IPS-11a (cell line): ENCODE measurements around the gene COL8A2.

Source experiments
- H3K4me3 ChIP-seq: one replicate; pipeline ENCODE4 v1.5.1; 2013; ENCODE audit warnings: low read depth, low read length, control low read depth

COL8A2 gene

GRCh38 chr1:36157973-36158826 is 33.2 kb upstream of the COL8A2 start:
- no peak overlapping the region for H3K4me3 ChIP-seq

DNA sequence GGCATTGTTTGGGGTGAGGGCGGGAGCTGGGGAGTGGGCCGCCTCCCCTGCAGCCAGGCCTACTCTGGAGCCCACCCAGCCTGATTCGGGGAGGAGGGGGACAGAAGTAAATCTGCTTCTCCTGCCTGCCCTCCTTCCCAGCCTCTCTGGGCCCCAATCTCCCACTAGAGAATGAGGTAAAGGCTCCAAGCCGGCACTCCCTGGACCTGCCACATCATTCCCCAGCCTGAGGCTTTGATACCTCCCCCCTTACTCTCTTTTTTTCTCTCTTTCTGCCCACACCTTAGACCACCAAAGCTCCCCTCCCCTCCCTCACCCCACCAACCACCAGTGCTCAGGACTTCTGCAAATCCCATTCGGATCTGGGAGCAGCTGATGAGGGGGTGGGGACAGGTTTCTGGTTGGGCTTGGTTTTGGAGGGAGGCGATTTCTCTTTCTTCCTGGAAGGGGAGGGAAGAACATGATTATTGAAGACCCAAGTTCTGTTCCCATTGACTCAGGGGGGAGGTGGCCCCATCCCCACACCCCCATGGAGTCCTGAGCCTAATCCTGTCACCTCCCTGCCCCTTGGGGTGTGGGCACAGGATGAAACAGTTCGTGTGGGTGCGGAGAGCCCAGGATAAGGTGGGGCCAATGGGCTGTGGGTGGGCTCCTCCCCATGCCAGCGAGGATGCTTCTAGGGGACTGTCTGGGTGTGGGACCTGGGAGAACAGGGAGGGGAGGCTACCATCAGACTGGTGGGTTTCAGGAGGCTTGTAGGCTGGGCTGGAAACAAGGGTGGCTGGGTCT is 32.3 kb upstream of the COL8A2 start:
- peak overlapping the region; percentile 68 for H3K4me3 ChIP-seq

- H3K4me3 ChIP-seq = peak overlapping the region; percentile 68
Measured at GRCh38 chr1:36156329-36157114, 31.5 kb upstream of the COL8A2 start.

- peak within 1 kb of the TSS; percentile 68 for H3K4me3 ChIP-seq
Measured at GRCh38 chr1:36155408-36156328, 30.6 kb upstream of the COL8A2 start, which contains the start of gene MAP7D1. MAP7D1 (plus strand) TSS chr1:36156160; CDS start chr1:36156418, 258 bp downstream.

DNA sequence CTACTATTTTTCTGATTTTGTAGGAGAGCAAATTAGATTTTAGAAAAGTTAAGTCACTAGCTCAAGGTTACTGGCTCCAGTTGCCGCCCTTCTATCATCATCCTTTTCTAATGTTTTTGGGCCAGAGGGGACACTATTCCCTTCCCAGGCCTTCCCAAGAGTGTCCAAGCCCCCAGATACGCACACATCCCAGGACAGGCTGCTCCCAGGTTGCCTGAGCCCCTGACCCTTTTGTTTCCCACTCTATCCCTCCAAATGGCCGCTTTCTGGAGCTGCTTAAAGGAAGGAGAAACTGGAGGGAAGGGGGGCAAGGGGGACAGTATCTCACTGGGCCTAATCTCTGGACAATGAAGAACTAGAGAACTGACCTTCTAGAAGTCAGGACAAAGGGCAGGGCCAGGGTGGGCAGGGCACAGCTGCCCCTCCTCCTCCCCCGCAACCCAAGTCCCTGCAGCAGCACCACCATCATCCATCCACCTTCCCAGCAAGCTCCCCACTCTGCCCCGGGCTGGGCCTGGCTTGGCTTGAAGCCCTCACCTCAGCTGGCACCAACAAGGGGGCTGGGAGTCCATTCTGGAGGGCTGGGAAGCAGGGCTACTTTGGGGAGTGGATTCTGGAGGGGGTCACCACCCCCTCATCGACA is 29.9 kb upstream of the COL8A2 start:
- peak overlapping the region; percentile 54 for H3K4me3 ChIP-seq

DNA sequence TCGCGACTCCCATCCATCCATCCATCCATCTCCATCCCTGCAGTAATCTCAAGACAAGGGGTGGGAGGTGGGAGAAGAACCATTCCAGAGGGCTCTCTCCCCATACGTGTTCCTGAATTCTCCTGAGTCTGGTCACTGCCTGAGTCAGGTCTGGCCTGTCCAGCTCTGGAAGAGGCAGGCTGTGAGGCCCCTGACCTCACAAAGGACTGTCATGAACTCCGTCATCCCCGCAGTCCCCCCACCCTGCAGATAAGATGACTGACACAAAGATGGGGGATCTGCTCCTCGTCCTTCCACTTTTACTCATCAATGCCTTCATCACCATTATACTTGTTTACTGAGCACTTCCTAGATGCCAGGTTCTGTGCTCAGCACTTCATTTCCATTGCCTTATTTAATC is 29.3 kb upstream of the COL8A2 start:
- no peak overlapping the region for H3K4me3 ChIP-seq

DNA sequence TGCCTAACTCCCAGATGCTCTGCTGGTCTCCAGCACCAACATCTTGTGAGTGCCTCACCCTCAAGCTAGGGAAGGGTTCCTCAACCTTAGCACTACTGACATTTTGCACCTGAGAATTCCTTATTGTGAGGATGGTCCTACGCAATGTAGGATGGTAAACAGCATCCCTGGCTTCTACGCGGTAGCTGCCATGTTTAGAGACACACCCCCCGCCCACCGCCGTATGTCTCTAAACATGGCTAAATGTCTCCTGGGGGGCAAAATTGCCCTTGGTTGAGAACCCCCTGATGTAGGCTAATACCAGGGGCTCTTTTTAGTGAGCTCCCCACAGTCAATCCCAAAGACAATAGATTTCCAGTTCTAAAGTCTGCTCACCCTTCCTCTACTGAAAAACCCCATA is 28.5 kb upstream of the COL8A2 start:
- H3K4me3 ChIP-seq = no peak overlapping the region

DNA sequence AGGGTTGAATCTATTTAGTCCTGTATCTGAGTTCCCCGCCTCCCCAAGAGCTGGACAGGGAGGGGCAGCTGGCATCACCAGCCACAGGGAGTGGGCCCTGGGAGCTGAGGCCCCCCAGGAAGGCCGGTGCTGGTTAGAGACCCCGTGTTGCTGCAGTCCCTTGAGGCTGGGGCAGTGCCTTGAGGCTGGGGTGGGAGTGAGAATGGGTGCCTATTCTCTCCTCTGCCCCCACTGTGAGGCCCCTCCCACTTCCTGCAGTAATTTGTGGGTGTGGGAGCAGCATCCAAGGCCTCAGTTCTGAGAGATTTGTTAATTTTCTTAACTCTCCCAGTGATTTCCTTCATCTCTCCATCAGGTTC is 26.8 kb upstream of the COL8A2 start:
- H3K4me3 ChIP-seq = no peak overlapping the region

- no peak overlapping the region for H3K4me3 ChIP-seq
Measured at GRCh38 chr1:36151134-36151844, 26.3 kb upstream of the COL8A2 start.

GRCh38 chr1:36150296-36151133 is 25.5 kb upstream of the COL8A2 start:
- H3K4me3 ChIP-seq = no peak overlapping the region

GRCh38 chr1:36149973-36150295 is 24.9 kb upstream of the COL8A2 start:
- peak overlapping the region; percentile 33 for H3K4me3 ChIP-seq

GRCh38 chr1:36149237-36149972 is 24.4 kb upstream of the COL8A2 start, which contains the start of gene TRAPPC3:
TRAPPC3 (minus strand) TSS chr1:36149486; CDS start chr1:36149378, 108 bp downstream.
- peak within 1 kb of the TSS; percentile 79 for H3K4me3 ChIP-seq

GRCh38 chr1:36148821-36149236 is 23.8 kb upstream of the COL8A2 start:
- H3K4me3 ChIP-seq = peak overlapping the region; percentile 79

DNA sequence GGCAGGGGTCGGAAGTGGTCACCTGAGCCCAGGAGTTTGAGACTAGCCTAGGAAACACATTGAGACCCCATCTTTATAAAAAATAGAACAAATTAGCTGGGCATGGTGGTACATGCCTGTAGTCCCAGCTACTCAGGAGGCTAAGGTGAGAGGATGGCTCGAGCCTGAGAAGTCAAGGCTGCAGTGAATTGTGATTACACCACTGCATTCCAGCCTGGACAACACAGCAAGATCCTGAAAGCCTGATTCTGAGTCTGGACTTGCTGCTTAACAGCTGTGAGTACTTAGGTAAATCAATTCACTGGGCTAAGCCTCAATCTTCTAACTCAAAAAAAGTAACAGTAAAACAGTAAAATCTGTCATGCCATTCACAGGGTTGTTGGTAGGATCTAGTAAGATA is 19.4 kb upstream of the COL8A2 start:
- H3K4me3 ChIP-seq = no peak overlapping the region

DNA sequence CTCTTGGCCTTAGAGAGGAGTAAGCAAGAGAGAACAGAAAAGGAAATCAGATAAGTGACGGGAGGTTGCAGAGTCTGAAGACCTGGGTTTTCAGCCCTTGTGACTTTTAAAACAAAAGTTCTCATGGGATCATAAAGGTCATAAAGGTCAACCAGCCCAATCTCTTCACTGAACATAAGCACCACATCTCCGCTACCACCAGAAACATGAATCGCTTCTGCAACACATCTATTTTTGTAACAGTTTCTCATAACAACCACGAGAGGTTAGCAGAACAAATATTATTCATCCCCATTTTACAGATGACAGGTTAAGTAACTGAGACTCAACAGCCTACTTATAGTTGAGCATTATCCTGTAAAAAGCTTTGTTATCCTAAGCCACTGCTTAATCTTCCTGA is 18.4 kb upstream of the COL8A2 start:
- H3K4me3 ChIP-seq = no peak overlapping the region

DNA sequence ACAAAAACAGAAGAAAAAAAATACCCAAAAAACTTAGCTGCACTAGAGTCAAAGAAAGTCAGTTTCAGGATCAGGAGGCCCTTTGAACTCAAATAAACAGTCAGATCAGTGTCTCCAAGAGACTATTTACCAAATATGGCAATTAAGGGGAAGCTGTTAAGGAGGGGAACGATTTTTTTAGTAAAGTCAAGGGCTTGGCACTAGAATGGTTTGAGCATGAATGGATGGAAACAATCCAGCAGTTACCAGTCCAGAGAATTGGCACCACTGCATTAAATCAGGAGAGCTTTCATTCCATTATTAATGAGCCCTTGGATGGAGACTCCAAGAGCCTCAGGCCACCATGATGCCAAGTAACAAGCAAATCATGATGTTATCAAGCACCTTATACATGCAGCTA is 17.1 kb upstream of the COL8A2 start:
- H3K4me3 ChIP-seq = no peak overlapping the region

GRCh38 chr1:36139521-36139920 is 14.5 kb upstream of the COL8A2 start:
- no peak overlapping the region for H3K4me3 ChIP-seq

- no peak overlapping the region for H3K4me3 ChIP-seq
Measured at GRCh38 chr1:36137776-36138175, 12.8 kb upstream of the COL8A2 start.
